ENCODE data around the gene MARS1. TPM values are rescaled to one million over a fixed set of nuclear protein-coding genes. Genes with fewer than 3 reads are reported as not detected.

MARS1 gene
- total RNA-seq, 2 experiments from 2014 or later, result 283 to 384 TPM

DNA sequence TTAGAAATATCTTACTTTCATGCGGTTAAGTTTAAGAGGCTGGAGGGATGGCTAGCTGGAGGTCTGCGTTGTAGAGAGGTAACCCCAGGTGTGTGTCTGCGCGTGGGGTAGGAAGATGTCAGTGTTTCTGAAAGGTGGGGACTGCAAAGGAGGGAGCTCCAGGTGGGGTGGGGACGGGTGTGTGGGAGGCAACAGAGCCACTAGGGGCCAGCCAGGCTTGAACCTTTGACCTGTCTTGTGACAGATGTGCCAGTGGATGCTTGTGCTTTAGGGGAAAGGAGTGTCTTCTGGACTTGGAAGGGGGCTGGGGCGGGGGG, 27.4 kb upstream of the MARS1 start:
- Mint-ChIP-seq H3K9me3 (ENCODE audit: low read depth) (no peaks in the 10 kb centered on the region), H3K4me3 (peak overlapping the region; percentile 94), H3K27ac (peak overlapping the region; percentile 55), H3K4me1 (peaks cover 54% of the 10 kb centered on the region), H3K27me3 (peaks cover 18% of the 10 kb centered on the region), H3K36me3 (no peaks in the 10 kb centered on the region)
- ATAC-seq, result no peak
- CTCF ChIA-PET, result interaction anchor here (0.8 to 15.0 kb wide), 11 partner anchors 14 to 246 kb away, joined by 3 to 193 read pairs (median 16); partner anchors contain the start of gene ARHGAP9
- peak; percentile 56 for DNase-seq

DNA sequence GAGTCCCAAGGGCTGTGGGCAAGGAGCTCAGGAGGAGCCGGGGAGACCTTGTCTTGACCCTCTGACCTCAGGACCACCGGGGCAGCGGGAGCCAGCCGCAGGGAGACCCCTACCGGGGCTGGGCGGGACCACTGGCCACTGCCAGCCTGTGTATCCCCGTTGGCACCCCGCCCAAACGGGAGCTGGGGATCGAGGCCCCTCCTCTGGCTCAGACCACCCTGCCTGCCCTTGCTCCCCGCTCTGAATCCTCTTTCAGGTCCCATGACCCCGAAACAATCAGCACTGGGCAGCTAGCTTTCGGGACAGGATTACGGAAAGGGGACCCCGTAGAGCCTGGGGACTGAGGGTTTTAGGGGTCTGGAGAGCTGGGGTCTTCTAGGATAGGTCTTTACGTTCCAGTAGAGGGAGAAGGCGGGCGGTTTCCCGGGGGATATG, 27.0 kb upstream of the MARS1 start:
- Mint-ChIP-seq H3K4me1 (peaks cover 50% of the 10 kb centered on the region), H3K27me3 (peaks cover 18% of the 10 kb centered on the region), H3K4me3 (no peak overlapping the region), H3K36me3 (no peaks in the 10 kb centered on the region), H3K9me3 (ENCODE audit: low read depth) (no peaks in the 10 kb centered on the region), H3K27ac (no peak overlapping the region)
- CTCF ChIA-PET, result interaction anchor here (0.8 to 15.0 kb wide), 13 partner anchors 15 to 247 kb away, joined by 3 to 193 read pairs (median 12); partner anchors contain the start of gene ARHGAP9
- ATAC-seq, result no peak
- no peak for DNase-seq

DNA sequence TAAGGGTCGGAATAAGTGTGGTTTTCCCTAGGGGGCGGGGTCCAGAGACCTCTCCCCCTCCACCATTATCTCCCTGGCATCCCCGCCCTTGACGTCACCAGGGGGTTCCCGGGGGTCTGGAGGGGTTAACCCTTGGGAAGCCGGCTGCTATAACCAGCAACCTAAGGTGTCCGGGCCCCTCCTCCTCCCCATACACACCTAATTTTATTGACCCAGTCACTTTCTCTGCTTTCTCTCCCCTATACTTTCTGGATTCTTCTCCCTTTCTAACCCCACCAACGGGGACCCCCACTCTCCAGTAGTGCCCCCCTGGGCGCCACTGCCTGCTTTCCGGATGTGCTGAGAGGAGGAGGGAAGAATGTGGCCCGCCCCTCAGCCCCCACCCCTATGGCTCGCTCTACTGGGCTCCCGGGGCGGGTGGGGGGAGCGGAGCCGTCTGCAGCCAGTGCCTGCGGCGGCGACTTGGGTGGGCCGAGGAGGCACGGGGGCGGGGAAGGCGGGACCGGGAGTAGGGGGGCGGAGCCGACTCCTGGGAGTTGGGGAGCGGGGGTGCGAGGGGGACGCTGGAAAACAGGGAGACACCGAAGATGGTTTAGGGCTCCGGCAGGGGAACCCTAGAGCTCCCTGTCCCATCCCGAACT, 26.5 kb upstream of the MARS1 start:
- CTCF ChIA-PET, result interaction anchor here (0.6 to 15.0 kb wide), 17 partner anchors 10 to 280 kb away, joined by 3 to 193 read pairs (median 6); partner anchors contain the start of genes ARHGAP9, INHBC and SHMT2
- ATAC-seq (peak; percentile 13), DNase-seq (peak; percentile 66)
- no peaks in the 10 kb centered on the region for H3K9me3 Mint-ChIP-seq (ENCODE audit: low read depth)
- peak overlapping the region; percentile 82 for H3K4me3 Mint-ChIP-seq
- H3K36me3 Mint-ChIP-seq, result no peaks in the 10 kb centered on the region
- H3K4me1 Mint-ChIP-seq, result peaks cover 46% of the 10 kb centered on the region
- no peak overlapping the region for H3K27ac Mint-ChIP-seq
- peaks cover 18% of the 10 kb centered on the region for H3K27me3 Mint-ChIP-seq

DNA sequence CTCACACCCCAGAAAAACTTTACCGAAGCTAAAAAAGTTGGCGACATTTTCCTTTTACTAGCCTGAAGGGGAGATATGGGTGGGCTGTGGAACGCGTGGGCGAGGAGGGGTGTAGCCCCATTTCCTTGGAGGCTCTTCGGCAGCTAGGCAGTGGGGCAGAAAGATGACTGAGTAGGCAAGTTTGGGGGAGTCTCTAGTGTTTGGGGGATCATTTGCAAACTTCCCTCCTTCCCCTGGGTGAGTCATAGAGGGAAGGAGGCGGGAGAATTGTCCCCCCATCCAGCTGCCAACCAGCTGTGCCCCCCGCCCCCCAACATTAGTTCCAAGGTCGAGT, 26.0 kb upstream of the MARS1 start:
- Mint-ChIP-seq H3K9me3 (ENCODE audit: low read depth) (no peaks in the 10 kb centered on the region), H3K4me3 (peak overlapping the region; percentile 82), H3K4me1 (peaks cover 46% of the 10 kb centered on the region), H3K36me3 (no peaks in the 10 kb centered on the region), H3K27me3 (peaks cover 18% of the 10 kb centered on the region), H3K27ac (no peak overlapping the region)
- DNase-seq (no peak), ATAC-seq (no peak)
- CTCF ChIA-PET, result interaction anchor here (0.6 to 15.0 kb wide), 17 partner anchors 10 to 350 kb away, joined by 3 to 193 read pairs (median 6); partner anchors contain the start of genes ARHGAP9, INHBC, SHMT2 and STAT6

DNA sequence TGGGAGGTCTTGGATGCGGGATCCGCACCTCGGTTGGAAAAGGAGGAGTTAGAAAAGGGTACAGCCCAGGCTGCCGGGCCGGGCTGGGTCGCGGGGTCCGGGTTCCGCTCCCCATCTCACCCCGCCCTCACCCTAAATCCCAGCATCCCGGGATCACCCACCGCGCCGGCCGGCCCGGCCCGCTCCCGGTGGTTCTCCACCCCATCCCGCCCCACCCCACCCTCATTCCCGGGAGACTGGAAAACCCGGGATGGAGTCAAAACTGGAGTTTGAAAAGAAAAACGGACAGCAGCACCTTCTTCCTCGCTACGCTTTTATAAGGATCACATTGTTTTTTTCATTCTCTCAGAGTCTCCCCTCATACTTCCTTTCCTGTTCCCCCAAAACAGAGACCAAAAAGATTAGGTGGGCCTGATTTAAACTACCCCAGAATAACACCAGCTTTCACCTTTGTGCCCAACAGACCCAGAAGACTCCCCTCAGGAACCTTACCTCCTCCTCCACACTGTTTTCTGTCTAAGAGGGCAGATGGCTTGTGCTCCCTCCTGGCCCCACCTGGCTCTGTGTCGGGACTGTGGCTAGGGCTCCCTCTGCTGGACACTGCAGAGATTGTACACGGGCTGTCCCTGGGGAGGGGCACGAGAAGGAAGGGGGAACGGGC, 25.5 kb upstream of the MARS1 start:
- Mint-ChIP-seq H3K4me1 (peaks cover 46% of the 10 kb centered on the region), H3K9me3 (ENCODE audit: low read depth) (no peaks in the 10 kb centered on the region), H3K4me3 (peak overlapping the region; percentile 82), H3K36me3 (no peaks in the 10 kb centered on the region), H3K27me3 (peaks cover 18% of the 10 kb centered on the region), H3K27ac (peak overlapping the region; percentile 58)
- DNase-seq, result peak; percentile 94
- ATAC-seq, result peak; percentile 80
- CTCF ChIA-PET, result interaction anchor here (0.7 to 15.0 kb wide), 19 partner anchors 11 to 351 kb away, joined by 3 to 193 read pairs (median 6); partner anchors contain the start of genes ARHGAP9, B4GALNT1, DCTN2 and INHBC

GRCh38 chr12:57462912-57463253, 25.0 kb upstream of the MARS1 start:
- Mint-ChIP-seq H3K36me3 (no peaks in the 10 kb centered on the region), H3K9me3 (ENCODE audit: low read depth) (no peaks in the 10 kb centered on the region), H3K27ac (no peak overlapping the region), H3K4me1 (peaks cover 46% of the 10 kb centered on the region), H3K27me3 (peaks cover 18% of the 10 kb centered on the region), H3K4me3 (peak overlapping the region; percentile 82)
- CTCF ChIA-PET, result interaction anchor here (0.7 to 15.0 kb wide), 20 partner anchors 11 to 849 kb away, joined by 3 to 193 read pairs (median 3); partner anchors contain the start of genes ARHGAP9, B4GALNT1, DCTN2 and INHBC
- no peak for ATAC-seq
- DNase-seq, result no peak

- H3K9me3 Mint-ChIP-seq (ENCODE audit: low read depth), result no peaks in the 10 kb centered on the region
- H3K27me3 Mint-ChIP-seq, result peaks cover 18% of the 10 kb centered on the region
- CTCF ChIA-PET, result interaction anchor here (1.5 to 15.0 kb wide), 4 partner anchors 9 to 223 kb away, joined by 4 to 193 read pairs (median 76); partner anchors contain the start of genes ARHGAP9 and INHBE
Observed at GRCh38 chr12:57464569-57464968, 23.3 kb upstream of the MARS1 start.

GRCh38 chr12:57465030-57465746, 22.7 kb upstream of the MARS1 start:
- ATAC-seq (no peak), DNase-seq (no peak)
- Mint-ChIP-seq H3K9me3 (ENCODE audit: low read depth) (no peaks in the 10 kb centered on the region), H3K27me3 (peaks cover 16% of the 10 kb centered on the region), H3K36me3 (peaks cover 13% of the 10 kb centered on the region), H3K4me3 (no peak overlapping the region), H3K27ac (no peak overlapping the region), H3K4me1 (peaks cover 43% of the 10 kb centered on the region)
- CTCF ChIA-PET, result interaction anchor here (0.7 to 9.9 kb wide), 4 partner anchors 10 to 15 kb away, joined by 3 to 193 read pairs (median 6); partner anchors contain the start of genes ARHGAP9 and INHBE

More at GRCh38 chr12:57464569-57464968, 23.3 kb upstream of the MARS1 start:
- ATAC-seq (no peak), DNase-seq (no peak)
- no peak overlapping the region for H3K4me3 Mint-ChIP-seq
- peaks cover 9% of the 10 kb centered on the region for H3K36me3 Mint-ChIP-seq
- peaks cover 41% of the 10 kb centered on the region for H3K4me1 Mint-ChIP-seq
- no peak overlapping the region for H3K27ac Mint-ChIP-seq

DNA sequence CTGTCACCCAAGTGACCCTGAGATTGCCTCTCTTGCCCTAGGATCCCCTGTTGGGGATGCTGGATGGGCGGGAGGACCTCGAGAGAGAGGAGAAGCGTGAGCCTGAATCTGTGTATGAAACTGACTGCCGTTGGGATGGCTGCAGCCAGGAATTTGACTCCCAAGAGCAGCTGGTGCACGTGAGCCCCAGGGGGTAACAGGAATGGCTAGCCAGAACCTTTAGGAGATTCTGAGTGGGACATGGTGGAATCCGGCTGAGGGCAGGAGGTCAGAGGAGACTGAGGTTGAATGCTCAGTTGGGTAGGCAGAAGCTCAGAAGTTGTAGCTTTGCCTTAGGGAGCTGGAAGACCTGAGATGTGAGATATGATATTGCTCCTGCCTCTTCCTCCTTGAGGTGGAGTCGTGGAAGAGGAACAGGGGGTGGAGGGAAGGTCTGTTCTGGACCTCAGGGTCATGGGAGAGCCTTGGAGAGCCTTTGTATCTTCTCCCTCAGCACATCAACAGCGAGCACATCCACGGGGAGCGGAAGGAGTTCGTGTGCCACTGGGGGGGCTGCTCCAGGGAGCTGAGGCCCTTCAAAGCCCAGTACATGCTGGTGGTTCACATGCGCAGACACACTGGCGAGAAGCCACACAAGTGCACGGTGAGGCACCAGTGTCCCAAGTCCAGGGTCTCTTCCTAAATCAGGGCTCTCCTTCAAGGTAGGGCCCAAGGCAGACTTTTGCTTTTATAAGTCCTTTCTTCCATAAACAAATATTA, 21.9 kb upstream of the MARS1 start:
- Mint-ChIP-seq H3K4me3 (no peak overlapping the region), H3K9me3 (ENCODE audit: low read depth) (no peaks in the 10 kb centered on the region), H3K36me3 (peaks cover 13% of the 10 kb centered on the region), H3K4me1 (peaks cover 39% of the 10 kb centered on the region), H3K27ac (no peak overlapping the region), H3K27me3 (peaks cover 11% of the 10 kb centered on the region)
- CTCF ChIA-PET, result interaction anchor here (0.7 to 9.9 kb wide), 4 partner anchors 11 to 16 kb away, joined by 3 to 193 read pairs (median 6); partner anchors contain the start of genes ARHGAP9 and INHBE
- no peak for DNase-seq
- no peak for ATAC-seq

DNA sequence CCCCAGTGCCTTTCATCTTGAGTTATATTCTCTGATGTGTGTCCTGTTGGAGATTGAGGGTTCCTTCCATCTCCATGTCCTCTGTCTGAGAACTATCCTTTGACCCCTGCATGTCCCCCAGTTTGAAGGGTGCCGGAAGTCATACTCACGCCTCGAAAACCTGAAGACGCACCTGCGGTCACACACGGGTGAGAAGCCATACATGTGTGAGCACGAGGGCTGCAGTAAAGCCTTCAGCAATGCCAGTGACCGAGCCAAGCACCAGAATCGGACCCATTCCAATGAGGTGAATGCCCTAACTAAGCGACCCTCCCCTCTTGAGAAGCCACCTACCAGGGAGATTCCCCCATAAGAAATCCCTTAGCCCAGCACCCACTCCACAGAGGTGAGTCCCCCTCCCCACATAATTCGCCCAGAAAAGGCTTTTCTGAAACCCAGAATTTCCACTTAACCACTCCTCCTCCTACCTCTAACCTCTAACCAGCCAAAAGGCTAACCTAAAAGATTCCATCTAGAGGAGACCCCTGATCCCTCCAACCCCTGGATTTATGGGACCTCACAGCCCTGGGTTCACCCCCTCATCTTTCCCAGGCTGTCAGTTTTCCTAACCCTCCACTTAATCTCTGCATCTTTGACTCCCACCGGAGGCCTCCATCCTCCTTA, 20.5 kb upstream of the MARS1 start:
- H3K27me3 Mint-ChIP-seq, result peaks cover 2% of the 10 kb centered on the region
- no peak overlapping the region for H3K4me3 Mint-ChIP-seq
- H3K27ac Mint-ChIP-seq, result no peak overlapping the region
- no peaks in the 10 kb centered on the region for H3K9me3 Mint-ChIP-seq (ENCODE audit: low read depth)
- peaks cover 19% of the 10 kb centered on the region for H3K36me3 Mint-ChIP-seq
- no peak for ATAC-seq
- H3K4me1 Mint-ChIP-seq, result peaks cover 31% of the 10 kb centered on the region
- DNase-seq, result no peak
- CTCF ChIA-PET, result interaction anchor here (9.9 kb wide), 1 partner anchor 10 kb away, joined by 193 read pairs; the partner anchor contains the start of gene ARHGAP9

- CTCF ChIA-PET, result interaction anchor here (0.6 to 1.1 kb wide), 2 partner anchors 9 to 441 kb away, joined by 3 read pairs; no protein-coding TSS in a partner anchor
- DNase-seq, result no peak
- ATAC-seq, result no peak
- Mint-ChIP-seq H3K27ac (no peak overlapping the region), H3K9me3 (ENCODE audit: low read depth) (no peaks in the 10 kb centered on the region), H3K4me3 (no peak overlapping the region), H3K27me3 (no peaks in the 10 kb centered on the region), H3K36me3 (peaks cover 24% of the 10 kb centered on the region), H3K4me1 (peaks cover 31% of the 10 kb centered on the region)
Observed at GRCh38 chr12:57467915-57468314, 20.0 kb upstream of the MARS1 start.
